Middle frontal gyrus (tissue), 1 donor: ENCODE results near the gene TDRD12.
"Not testable (repeated sequence)": the region's sequence is repeated elsewhere in the genome, so short reads cannot be mapped to it uniquely, and the experiment has no call there.

Experiments
- DNase-seq: peaks from one replicate; pipeline ENCODE4 v3.0.0-alpha.2; 2015; ENCODE audit warnings: low spot score; ENCODE audit errors: extremely low spot score

TDRD12 gene

DNA sequence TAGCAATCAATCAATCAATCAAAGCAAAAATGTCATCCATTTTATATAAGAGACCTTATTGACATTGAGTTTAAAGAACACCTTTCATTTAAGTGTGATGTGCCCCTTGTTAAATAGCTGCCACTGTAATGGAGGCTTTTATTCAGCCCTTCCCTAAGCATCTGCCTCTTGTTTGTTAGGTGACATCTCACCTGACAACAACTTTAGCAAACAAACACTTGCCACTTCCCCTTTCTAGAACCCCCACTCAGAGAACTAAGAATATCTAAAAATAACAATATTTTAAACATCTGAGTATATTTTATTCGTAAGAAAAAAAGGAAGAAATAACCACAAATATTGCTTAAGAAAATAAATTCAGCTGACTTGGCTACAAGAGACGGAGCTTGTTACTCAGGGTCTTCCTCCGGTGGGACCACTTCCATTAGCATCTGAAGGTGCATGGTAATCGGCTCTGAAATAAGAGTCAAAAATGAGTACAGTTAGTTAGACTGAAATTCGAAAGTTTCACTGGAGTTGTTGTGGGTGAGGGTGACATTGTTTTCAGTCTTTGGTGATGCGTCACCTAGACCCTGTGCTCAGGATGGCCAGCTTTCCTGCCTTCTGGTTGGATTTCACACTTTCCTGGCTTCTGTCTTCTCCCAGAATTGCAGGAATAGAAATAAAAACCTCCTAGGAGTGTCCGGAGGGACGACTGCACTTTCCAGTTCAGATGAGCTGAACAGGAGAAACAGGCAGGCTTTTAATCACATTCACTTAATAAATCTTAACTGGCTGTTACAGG, 110.9 kb downstream of the TDRD12 start:
- no peak for DNase-seq

- DNase-seq, result no peak
Observed at GRCh38 chr19:32831611-32832010, 112.0 kb downstream of the TDRD12 start.

DNA sequence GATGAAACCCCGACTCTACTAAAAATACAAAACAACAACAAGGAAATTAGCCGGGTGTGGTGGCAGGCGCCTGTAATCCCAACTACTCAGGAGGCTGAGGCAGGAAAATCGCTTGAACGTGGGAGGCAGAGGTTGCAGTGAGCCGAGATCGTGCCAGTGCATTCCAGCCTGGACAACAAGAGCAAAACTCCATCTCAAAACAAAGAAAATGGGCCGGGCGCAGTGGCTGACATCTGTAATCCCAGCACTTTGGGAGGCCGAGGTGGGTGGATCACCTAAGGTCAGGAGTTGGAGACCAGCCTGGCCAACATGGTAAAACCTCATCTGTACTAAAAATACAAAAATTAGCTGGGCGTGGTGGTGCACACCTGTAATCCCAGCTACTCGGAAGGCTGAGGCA, 112.5 kb downstream of the TDRD12 start:
- DNase-seq, result not testable (repeated sequence)

DNA sequence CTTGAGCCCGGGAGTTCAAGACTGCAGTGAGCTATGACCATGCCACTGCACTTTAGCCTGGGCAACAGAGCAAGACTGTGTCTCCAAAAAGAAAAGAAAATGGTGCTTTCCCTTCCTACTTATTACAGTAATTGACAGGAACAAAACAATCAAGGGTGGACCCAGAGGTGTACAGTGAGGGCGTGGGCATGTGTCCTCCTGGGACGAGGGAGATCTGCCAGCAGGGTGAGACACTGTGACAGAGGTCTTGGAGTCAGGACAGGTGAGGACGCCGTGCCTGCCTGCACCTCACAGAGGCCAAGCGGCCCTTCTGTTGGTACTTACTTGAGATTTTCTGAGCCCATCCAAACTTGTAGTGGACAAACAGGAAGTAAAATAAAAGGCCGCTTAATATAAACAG, 113.3 kb downstream of the TDRD12 start:
- not testable (repeated sequence) for DNase-seq

DNA sequence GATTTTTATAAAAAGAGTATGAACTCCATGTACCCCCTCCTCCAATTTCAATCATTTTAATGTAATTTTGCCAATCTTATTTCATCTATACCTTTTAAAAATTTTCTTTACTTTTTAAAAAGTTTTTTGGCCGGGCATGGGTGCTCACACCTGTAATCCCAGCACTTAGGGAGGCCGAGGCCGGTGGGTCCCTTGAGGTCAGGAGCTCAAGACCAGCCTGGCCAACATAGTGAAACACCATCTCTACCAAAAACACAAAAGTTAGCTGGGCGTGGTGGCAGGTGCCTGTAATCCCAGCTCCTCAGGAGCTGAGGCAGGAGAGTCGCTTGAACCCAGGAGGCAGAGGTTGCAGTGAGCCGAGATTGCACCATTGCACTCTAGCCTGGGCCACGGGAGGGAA, 113.8 kb downstream of the TDRD12 start:
- not testable (repeated sequence) for DNase-seq

DNA sequence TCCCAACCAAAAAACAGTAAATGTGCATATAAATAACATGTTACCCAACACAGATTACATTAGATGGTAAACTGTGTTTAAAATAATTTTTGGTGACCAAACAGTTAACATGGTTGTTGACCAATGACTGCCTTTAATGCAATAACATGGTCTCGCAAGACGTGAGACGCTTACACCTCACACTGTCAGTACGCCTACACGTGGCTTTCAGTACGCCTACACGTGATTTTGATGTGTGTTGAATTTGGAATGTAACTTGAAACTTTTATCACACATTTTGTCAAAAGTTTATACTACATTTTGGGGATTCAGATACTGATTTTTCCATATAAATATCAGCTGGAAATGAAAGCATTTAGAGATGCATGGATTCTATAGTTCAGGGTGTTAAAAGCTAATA, 118.0 kb downstream of the TDRD12 start:
- no peak for DNase-seq

DNA sequence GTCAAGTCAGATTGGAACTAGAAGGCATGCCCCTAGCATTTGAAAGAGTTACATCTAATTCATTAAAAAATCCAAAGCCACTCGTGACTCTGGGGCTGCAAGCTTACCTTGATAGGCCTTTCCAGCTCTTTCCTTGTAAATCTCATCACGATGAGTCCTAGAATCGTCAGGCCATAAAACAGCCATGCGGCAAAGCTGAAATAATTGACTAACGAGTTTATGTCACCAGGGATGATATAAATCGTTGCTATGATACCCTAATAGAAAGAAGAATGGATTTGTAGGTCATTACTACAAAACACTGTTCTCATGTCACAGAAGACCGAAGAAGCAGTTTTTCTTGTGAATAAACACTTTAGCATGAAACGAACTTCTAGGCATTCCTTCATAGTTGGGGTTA, 122.5 kb downstream of the TDRD12 start:
- DNase-seq, result no peak

- DNase-seq, result no peak
Observed at GRCh38 chr19:32843716-32844245, 124.2 kb downstream of the TDRD12 start.

DNA sequence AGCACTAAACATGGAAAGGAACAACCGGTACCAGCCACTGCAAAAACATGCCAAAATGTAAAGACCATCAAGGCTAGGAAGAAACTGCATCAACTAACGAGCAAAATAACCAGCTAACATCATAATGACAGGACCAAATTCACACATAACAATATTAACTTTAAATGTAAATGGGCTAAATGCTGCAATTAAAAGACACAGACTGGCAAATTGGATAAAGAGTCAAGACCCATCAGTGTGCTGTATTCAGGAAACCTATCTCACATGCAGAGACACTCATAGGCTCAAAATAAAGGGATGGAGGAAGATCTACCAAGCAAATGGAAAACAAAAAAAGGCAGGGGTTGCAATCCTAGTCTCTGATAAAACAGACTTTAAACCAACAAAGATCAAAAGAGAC, 128.5 kb downstream of the TDRD12 start:
- not testable (repeated sequence) for DNase-seq

GRCh38 chr19:32852216-32852615, 132.6 kb downstream of the TDRD12 start:
- DNase-seq, result no peak

DNA sequence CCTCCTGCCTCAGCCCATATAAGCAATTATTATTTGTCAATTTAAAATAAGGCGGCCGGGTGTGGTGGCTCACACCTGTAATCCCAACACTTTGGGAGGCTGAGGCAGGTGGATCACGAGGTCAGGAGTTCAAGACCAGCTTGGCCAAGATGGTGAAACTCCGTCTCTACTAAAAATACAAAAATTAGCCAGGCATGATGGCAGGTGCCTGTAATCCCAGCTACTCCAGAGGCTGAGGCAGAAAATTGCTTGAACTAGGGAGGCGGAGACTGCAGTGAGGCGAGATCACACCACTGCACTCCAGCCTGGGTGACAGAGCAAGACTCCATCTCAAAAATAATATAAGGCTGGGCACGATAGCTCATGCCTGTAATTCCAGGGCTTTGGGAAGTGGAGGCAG, 137.3 kb downstream of the TDRD12 start:
- not testable (repeated sequence) for DNase-seq

DNA sequence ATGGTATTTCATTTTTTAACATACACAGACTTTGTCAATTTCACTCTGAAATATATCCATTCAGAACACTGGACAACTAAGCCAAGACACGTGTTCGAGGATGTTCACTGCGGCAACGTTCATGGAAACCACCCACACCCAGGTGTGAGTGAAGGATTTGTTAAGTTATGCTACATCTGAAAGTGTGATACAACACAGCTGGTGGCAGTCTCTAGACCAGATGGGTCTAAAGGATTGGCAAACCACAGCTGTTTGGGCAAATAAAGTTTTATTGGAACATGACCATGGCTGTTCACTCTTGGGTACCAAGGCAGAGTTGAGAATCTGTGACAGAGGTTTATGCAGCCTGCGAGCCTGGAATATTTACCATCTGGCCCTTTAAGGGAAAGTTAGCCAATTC, 138.0 kb downstream of the TDRD12 start:
- no peak for DNase-seq

- DNase-seq, result no peak
Observed at GRCh38 chr19:32858155-32858554, 138.6 kb downstream of the TDRD12 start.

GRCh38 chr19:32858559-32858958, 139.0 kb downstream of the TDRD12 start:
- DNase-seq, result no peak

GRCh38 chr19:32859591-32859990, 140.0 kb downstream of the TDRD12 start:
- DNase-seq, result no peak

DNA sequence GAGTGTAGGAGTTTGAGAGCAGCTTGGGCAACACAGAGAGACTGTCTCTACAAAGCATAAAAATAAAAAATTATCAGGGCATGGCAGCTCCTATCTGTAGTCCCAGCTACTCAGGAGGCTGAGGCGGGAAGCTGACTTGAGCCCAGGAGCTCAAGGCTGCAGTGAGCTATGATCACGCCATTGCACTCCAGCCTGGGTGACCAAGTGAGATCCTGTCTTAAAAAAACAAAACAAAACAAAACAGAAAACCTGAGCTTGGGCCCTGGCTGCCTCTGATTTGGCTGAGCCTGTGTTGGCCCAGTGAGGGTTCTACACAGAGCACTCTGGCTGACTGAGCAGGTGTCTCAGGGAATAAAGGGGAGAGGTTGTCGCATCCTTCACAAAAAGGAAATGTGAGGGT, 142.0 kb downstream of the TDRD12 start:
- no peak for DNase-seq

GRCh38 chr19:32862173-32862572, 142.6 kb downstream of the TDRD12 start:
- DNase-seq, result no peak

DNA sequence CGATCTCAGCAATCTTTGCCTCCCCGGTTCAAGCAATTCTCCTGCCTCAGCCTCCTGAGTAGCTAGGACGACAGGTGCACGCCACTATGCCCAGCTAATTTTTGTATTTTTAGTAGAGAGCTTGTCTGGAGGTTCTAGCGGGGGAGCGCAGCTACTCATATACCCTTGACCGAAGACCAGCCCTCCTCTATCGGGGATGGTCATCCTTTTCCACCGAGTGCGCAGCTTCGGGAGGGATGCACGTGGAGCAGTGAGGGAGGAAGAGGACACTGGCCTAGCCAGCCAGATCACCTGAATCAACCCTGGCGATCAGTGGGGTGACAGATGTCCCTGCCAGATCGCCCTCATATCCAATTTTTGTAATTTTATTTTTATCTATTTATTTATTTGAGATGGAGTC, 143.2 kb downstream of the TDRD12 start:
- no peak for DNase-seq

DNA sequence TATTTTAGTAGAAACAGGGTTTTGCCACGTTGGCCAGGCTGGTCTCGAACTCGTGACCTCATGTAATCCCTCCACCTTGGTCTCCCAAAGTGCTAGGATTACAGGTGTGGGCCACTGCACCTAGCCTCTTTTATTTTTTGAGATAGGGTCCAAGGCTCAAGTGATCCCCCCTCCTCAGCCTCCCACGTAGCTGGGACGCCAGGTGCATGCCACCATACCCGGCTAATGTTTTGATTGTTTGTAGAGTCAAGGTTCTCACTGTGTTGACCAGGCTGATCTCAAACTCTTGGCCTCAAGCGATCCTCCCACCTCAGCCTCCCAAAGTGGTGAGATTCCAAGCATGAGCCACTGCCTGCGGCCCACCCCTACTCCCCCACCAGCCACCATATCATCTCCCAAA, 143.7 kb downstream of the TDRD12 start:
- no peak for DNase-seq

DNA sequence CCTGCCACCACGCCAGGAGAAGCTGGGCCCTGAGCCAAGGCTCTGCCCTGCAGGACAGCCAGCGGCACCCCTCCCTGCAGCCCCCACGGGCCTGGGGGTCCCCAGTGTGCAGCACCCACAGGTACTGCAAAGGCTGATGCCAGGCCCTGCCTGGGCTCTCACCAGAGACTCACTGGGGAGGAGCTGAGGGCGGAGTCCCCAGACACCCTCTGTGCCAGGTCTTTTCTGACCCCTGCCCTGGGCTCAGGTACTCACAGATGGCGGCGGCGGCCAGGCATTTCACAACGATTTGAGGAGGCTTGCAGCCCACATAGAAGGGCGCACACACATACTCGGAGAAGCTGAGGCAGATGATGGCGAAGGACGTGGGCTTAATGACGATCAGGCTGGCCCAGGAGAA, 144.3 kb downstream of the TDRD12 start:
- no peak for DNase-seq

- DNase-seq, result no peak
Observed at GRCh38 chr19:32864318-32865007, 144.9 kb downstream of the TDRD12 start.

DNA sequence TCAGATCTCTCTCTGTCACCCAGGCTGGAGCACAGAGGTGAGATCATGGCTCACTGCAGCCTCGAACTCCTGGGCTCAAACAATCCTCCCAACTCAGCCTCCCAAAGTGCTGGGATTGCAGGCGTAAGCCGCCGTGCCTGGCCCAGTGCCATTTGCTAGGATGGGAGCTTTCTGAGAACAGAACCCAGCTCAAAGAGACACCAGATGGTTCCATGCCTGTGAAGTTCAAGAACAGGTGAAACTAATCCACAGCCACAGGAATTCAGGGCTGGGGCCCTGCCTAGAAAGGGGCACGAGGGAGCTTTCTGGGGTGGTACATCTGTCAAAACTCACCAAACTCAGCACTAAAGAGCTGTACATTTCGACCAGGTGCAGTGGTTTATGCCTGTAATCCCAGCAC, 145.8 kb downstream of the TDRD12 start:
- no peak for DNase-seq

- DNase-seq, result no peak
Observed at GRCh38 chr19:32866061-32866460, 146.5 kb downstream of the TDRD12 start.
